Measurements from ENCODE around the gene HABP4. TPM values are rescaled to one million over a fixed set of nuclear protein-coding genes. Genes with fewer than 3 reads are reported as not detected.
A peak's percentile ranks its signal among the peaks of the same experiment; 100 is the strongest.

The HABP4 gene
- total RNA-seq, 1 donor from 2014 or later, result 17.2 TPM

DNA sequence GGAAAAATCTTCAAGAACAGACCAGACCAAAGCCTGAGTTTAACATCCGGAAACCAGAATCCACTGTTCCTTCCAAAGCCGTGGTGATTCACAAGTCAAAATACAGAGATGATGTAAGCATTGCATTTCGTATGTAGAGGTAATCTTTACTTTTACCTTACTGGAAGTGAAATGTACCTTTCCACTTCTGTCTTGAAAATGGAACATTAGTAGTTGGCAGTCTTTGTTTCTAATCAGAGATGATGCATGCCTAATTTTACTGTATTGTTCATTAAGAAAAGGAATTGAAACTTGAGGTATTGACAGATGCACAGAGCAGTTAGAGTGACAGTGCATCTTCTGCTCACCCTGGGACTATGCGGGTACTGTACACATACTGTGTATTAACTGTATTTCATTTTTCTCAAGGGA lies 34.6 kb downstream of the HABP4 start:
- peaks cover 0 to 22% of the 10 kb centered on the region in 2 donors for H3K36me3 ChIP-seq
- H3K4me3 ChIP-seq, result no peak overlapping the region
- no peak overlapping the region for H3K27ac ChIP-seq
- TF ChIP-seq POLR2A (IDR thresholded peaks at IDR 0.05) (no peak), POLR2AphosphoS5 (IDR thresholded peaks at IDR 0.05; ENCODE audit: insufficient read depth in 1 of 2, low read depth in 1 of 2) (no peak)
- TF ChIP-seq, protein P1, sequence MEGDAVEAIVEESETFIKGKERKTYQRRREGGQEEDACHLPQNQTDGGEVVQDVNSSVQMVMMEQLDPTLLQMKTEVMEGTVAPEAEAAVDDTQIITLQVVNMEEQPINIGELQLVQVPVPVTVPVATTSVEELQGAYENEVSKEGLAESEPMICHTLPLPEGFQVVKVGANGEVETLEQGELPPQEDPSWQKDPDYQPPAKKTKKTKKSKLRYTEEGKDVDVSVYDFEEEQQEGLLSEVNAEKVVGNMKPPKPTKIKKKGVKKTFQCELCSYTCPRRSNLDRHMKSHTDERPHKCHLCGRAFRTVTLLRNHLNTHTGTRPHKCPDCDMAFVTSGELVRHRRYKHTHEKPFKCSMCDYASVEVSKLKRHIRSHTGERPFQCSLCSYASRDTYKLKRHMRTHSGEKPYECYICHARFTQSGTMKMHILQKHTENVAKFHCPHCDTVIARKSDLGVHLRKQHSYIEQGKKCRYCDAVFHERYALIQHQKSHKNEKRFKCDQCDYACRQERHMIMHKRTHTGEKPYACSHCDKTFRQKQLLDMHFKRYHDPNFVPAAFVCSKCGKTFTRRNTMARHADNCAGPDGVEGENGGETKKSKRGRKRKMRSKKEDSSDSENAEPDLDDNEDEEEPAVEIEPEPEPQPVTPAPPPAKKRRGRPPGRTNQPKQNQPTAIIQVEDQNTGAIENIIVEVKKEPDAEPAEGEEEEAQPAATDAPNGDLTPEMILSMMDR (IDR thresholded peaks at IDR 0.05), result no peak
- H3K9me3 ChIP-seq, result no peaks in the 10 kb centered on the region
- H3K4me1 ChIP-seq, result peaks cover 27% of the 10 kb centered on the region
- DNase-seq (ENCODE audit: extremely low spot score in 2 of 2), result no peak
- intact Hi-C loops (cut with DNase I), result no loop called here
- no peaks in the 10 kb centered on the region for H3K27me3 ChIP-seq

GRCh38 chr9:96485280-96485679 lies 35.3 kb downstream of the HABP4 start:
- Histone ChIP-seq H3K27ac (peak overlapping the region; percentile 82), H3K9me3 (no peaks in the 10 kb centered on the region), H3K27me3 (no peaks in the 10 kb centered on the region), H3K36me3 (peaks cover 0 to 28% of the 10 kb centered on the region in 2 donors), H3K4me1 (peaks cover 27% of the 10 kb centered on the region), H3K4me3 (no peak overlapping the region)
- TF ChIP-seq POLR2A (IDR thresholded peaks at IDR 0.05) (no peak), POLR2AphosphoS5 (IDR thresholded peaks at IDR 0.05; ENCODE audit: insufficient read depth in 1 of 2, low read depth in 1 of 2) (no peak)
- TF ChIP-seq, protein P1 (IDR thresholded peaks at IDR 0.05), result no peak
- DNase-seq (ENCODE audit: extremely low spot score in 2 of 2), result no peak
- intact Hi-C loops (cut with DNase I), result no loop called here

DNA sequence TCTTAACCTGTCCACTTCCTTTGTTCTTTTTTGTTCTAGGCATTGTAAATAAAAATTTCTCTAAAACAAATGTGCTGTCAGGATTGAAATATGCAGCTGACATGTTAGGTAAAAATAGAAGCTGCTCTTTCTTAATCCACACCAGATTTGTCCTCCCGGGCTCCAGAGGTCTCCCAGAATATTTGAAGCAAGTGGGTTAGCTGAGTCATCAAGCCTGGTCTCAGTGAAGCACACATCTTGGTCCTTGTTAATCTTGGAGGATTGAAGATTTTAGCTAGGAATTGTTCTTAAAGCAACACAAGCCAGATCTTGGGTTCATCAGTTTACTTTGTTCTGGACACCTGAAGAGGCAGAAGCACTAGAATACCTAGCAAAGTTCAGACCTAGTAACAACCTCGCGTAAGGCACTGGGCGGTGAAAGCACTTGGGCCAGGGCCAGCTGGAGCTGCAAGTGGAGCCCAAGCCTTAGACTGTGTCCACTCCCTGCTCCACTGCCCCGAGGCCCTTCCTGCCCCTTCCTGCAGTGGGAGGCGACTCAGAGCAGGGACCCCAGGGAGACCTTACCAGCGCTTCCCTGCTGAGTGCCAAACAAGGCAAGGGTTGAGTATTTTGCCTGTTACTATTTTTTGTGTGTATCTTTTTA lies 36.5 kb downstream of the HABP4 start:
- peaks cover 27% of the 10 kb centered on the region for H3K4me1 ChIP-seq
- intact Hi-C loops (cut with DNase I), result no loop called here
- DNase-seq (ENCODE audit: extremely low spot score in 2 of 2), result no peak
- no peaks in the 10 kb centered on the region for H3K27me3 ChIP-seq
- H3K4me3 ChIP-seq, result peak overlapping the region in 1 of 2 donors; percentile 3
- peaks cover 0 to 38% of the 10 kb centered on the region in 2 donors for H3K36me3 ChIP-seq
- TF ChIP-seq, protein P1 (IDR thresholded peaks at IDR 0.05), result no peak
- TF ChIP-seq POLR2A (IDR thresholded peaks at IDR 0.05), result no peak
- peak; percentile 31 to 59 for TF ChIP-seq POLR2AphosphoS5 (IDR thresholded peaks at IDR 0.05; ENCODE audit: insufficient read depth in 1 of 2, low read depth in 1 of 2)
- H3K9me3 ChIP-seq, result no peaks in the 10 kb centered on the region
- peak overlapping the region; percentile 82 for H3K27ac ChIP-seq

DNA sequence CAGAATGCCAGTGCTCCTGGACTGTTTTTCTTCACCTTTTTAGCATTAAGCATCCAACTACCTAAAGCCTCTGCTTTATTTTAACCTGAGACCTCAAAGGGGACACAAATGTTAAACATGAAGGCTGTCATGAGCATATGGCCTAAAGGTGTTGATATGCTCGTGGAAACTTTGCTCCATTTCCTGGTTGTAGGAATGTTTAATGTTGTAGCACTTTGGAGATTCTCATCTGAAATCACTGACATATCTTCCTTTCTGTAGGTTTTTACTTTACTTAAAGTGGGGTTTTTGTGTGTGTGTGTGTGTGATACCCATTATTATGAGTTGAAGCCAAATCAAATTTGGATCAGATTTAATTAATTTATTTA lies 37.0 kb downstream of the HABP4 start:
- TF ChIP-seq, protein P1 (IDR thresholded peaks at IDR 0.05), result no peak
- TF ChIP-seq POLR2A (IDR thresholded peaks at IDR 0.05) (no peak), POLR2AphosphoS5 (IDR thresholded peaks at IDR 0.05; ENCODE audit: insufficient read depth in 1 of 2, low read depth in 1 of 2) (no peak)
- H3K36me3 ChIP-seq, result peaks cover 0 to 38% of the 10 kb centered on the region in 2 donors
- peak overlapping the region; percentile 82 for H3K27ac ChIP-seq

DNA sequence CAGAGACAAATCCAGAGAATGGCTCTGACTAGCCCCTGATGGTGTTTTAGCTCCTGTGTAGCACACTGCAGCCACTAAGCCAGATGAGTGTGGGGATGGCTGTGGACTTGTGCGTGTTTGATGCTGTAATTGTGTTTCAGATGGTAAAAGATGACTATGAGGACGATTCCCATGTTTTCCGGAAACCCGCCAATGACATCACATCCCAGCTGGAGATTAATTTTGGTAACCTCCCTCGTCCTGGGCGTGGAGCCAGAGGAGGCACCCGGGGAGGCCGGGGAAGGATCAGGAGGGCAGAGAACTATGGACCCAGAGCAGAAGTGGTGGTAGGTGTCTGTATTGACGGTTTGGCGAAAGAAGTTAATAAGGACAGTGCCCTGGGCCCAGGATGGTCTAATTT lies 38.0 kb downstream of the HABP4 start:
- no peak overlapping the region for H3K4me3 ChIP-seq
- intact Hi-C loops (cut with DNase I), result no loop called here
- TF ChIP-seq, protein P1 (IDR thresholded peaks at IDR 0.05), result no peak
- TF ChIP-seq POLR2AphosphoS5 (IDR thresholded peaks at IDR 0.05; ENCODE audit: insufficient read depth in 1 of 2, low read depth in 1 of 2), result no peak
- no peak for TF ChIP-seq POLR2A (IDR thresholded peaks at IDR 0.05)
- DNase-seq (ENCODE audit: extremely low spot score in 2 of 2), result no peak
- no peaks in the 10 kb centered on the region for H3K27me3 ChIP-seq
- H3K36me3 ChIP-seq, result peaks cover 0 to 38% of the 10 kb centered on the region in 2 donors
- no peaks in the 10 kb centered on the region for H3K9me3 ChIP-seq
- H3K27ac ChIP-seq, result peak overlapping the region; percentile 82
- H3K4me1 ChIP-seq, result peaks cover 27% of the 10 kb centered on the region

More for the DNA sequence above, 37.0 kb downstream of the HABP4 start:
- intact Hi-C loops (cut with DNase I), result no loop called here
- Histone ChIP-seq H3K4me1 (peaks cover 27% of the 10 kb centered on the region), H3K9me3 (no peaks in the 10 kb centered on the region), H3K4me3 (peak overlapping the region in 1 of 2 donors; percentile 3), H3K27me3 (no peaks in the 10 kb centered on the region)
- no peak for DNase-seq (ENCODE audit: extremely low spot score in 2 of 2)
